ENCODE data around the gene GARIN3.

The GARIN3 gene

GRCh38 chr5:157162919-157163510 is 3.0 kb downstream of the GARIN3 start:
- peaks cover 12% of the 10 kb centered on the region for H3K4me1 ChIP-seq (ENCODE audit: insufficient read depth, low read length, severe bottlenecking)
- H4K20me1 ChIP-seq (ENCODE audit: insufficient read depth, low read length), result no peaks in the 10 kb centered on the region
- H3K27ac ChIP-seq (ENCODE audit: low read depth, low read length, poor library complexity, severe bottlenecking), result no peak overlapping the region
- no peaks in the 10 kb centered on the region for H3K9me3 ChIP-seq (ENCODE audit: low read length)
- H3F3A ChIP-seq (ENCODE audit: insufficient read depth, low read length), result no peaks in the 10 kb centered on the region
- H3K4me2 ChIP-seq (ENCODE audit: low read length), result no peak overlapping the region
- no peak overlapping the region for H3K4me3 ChIP-seq (ENCODE audit: low read depth, low read length, poor library complexity, severe bottlenecking)
- H3K79me2 ChIP-seq (ENCODE audit: insufficient read depth, low read length), result no peaks in the 10 kb centered on the region
- H3K9me2 ChIP-seq (ENCODE audit: low read depth, low read length), result no peaks in the 10 kb centered on the region
- H3K27me3 ChIP-seq (ENCODE audit: insufficient read depth, low read length), result no peaks in the 10 kb centered on the region
- H3K36me3 ChIP-seq (ENCODE audit: insufficient read depth, low read length), result no peaks in the 10 kb centered on the region
- no peak overlapping the region for H2AFZ ChIP-seq (ENCODE audit: low read length)
- no peak overlapping the region for H3K9ac ChIP-seq (ENCODE audit: low read length)
- no peak for TF ChIP-seq CTCF (IDR thresholded peaks at IDR 0.05; ENCODE audit: low read length)
- TF ChIP-seq EZH2 (IDR thresholded peaks at IDR 0.05; ENCODE audit: borderline replicate concordance, low read length), result no peak

- no peaks in the 10 kb centered on the region for H3K9me3 ChIP-seq (ENCODE audit: low read length)
- no peaks in the 10 kb centered on the region for H3K27me3 ChIP-seq (ENCODE audit: insufficient read depth, low read length)
- H3K4me1 ChIP-seq (ENCODE audit: insufficient read depth, low read length, severe bottlenecking), result peaks cover 2% of the 10 kb centered on the region
- no peaks in the 10 kb centered on the region for H3F3A ChIP-seq (ENCODE audit: insufficient read depth, low read length)
- H2AFZ ChIP-seq (ENCODE audit: low read length), result no peak overlapping the region
- H3K9ac ChIP-seq (ENCODE audit: low read length), result no peak overlapping the region
- H3K79me2 ChIP-seq (ENCODE audit: insufficient read depth, low read length), result no peaks in the 10 kb centered on the region
- no peak for TF ChIP-seq EZH2 (IDR thresholded peaks at IDR 0.05; ENCODE audit: borderline replicate concordance, low read length)
- TF ChIP-seq CTCF (IDR thresholded peaks at IDR 0.05; ENCODE audit: low read length), result no peak
- no peaks in the 10 kb centered on the region for H3K36me3 ChIP-seq (ENCODE audit: insufficient read depth, low read length)
- H3K4me2 ChIP-seq (ENCODE audit: low read length), result no peak overlapping the region
- H3K9me2 ChIP-seq (ENCODE audit: low read depth, low read length), result no peaks in the 10 kb centered on the region
- H3K4me3 ChIP-seq (ENCODE audit: low read depth, low read length, poor library complexity, severe bottlenecking), result no peak overlapping the region
- no peak overlapping the region for H3K27ac ChIP-seq (ENCODE audit: low read depth, low read length, poor library complexity, severe bottlenecking)
- H4K20me1 ChIP-seq (ENCODE audit: insufficient read depth, low read length), result no peaks in the 10 kb centered on the region
Observed at GRCh38 chr5:157161996-157162395, 4.1 kb downstream of the GARIN3 start.

GRCh38 chr5:157160001-157160400 is 6.1 kb downstream of the GARIN3 start:
- no peak for TF ChIP-seq EZH2 (IDR thresholded peaks at IDR 0.05; ENCODE audit: borderline replicate concordance, low read length)
- no peak for TF ChIP-seq CTCF (IDR thresholded peaks at IDR 0.05; ENCODE audit: low read length)
- 0 out of 2 replicates have a peak, but pooled peaks cover 4% of the 10 kb centered on the region for H3K9me3 ChIP-seq (ENCODE audit: low read length)
- H3K27me3 ChIP-seq (ENCODE audit: insufficient read depth, low read length), result no peaks in the 10 kb centered on the region
- H2AFZ ChIP-seq (ENCODE audit: low read length), result no peak overlapping the region
- H3K9ac ChIP-seq (ENCODE audit: low read length), result no peak overlapping the region
- H3K79me2 ChIP-seq (ENCODE audit: insufficient read depth, low read length), result no peaks in the 10 kb centered on the region
- no peak overlapping the region for H3K4me3 ChIP-seq (ENCODE audit: low read depth, low read length, poor library complexity, severe bottlenecking)
- H3K36me3 ChIP-seq (ENCODE audit: insufficient read depth, low read length), result no peaks in the 10 kb centered on the region; the same call in 1 of the 2 replicates
- no peaks in the 10 kb centered on the region for H3K9me2 ChIP-seq (ENCODE audit: low read depth, low read length)
- H3K27ac ChIP-seq (ENCODE audit: low read depth, low read length, poor library complexity, severe bottlenecking), result no peak overlapping the region
- H3K4me2 ChIP-seq (ENCODE audit: low read length), result no peak overlapping the region
- H3K4me1 ChIP-seq (ENCODE audit: insufficient read depth, low read length, severe bottlenecking), result no peaks in the 10 kb centered on the region
- H4K20me1 ChIP-seq (ENCODE audit: insufficient read depth, low read length), result no peaks in the 10 kb centered on the region
- H3F3A ChIP-seq (ENCODE audit: insufficient read depth, low read length), result no peaks in the 10 kb centered on the region
